Amniotic stem cell (primary cell): ENCODE results near the gene CLEC17A.

ENCODE experiments used
- DNase-seq: peaks from one replicate; lab custom pipeline; 2025; lab: John Stamatoyannopoulos, UW

Gene CLEC17A

GRCh38 chr19:14654786-14655560, 72.1 kb downstream of the CLEC17A start:
- DNase-seq = no peak

GRCh38 chr19:14655726-14656125, 72.8 kb downstream of the CLEC17A start:
- DNase-seq = no peak

- DNase-seq = no peak
These were observed 77.1 kb downstream of the CLEC17A start for GRCh38 chr19:14659874-14660489.

- no peak for DNase-seq
These were observed 78.6 kb downstream of the CLEC17A start for GRCh38 chr19:14661372-14661924.
